D721Med (cell line): ENCODE results near the gene DOCK1.

Experiments used
- DNase-seq: peaks from one replicate; pipeline ENCODE4 v3.0.0; 2011; ENCODE audit warnings: low spot score; ENCODE audit not compliant: insufficient read length
- FAIRE-seq: peaks from 2 replicates; lab custom pipeline; 2011; peaks lifted over from hg19 to GRCh38; lab: Jason Lieb, UNC
- CTCF ChIP-seq: IDR thresholded peaks from 2 replicates; pipeline ENCODE4 v1.5.1; 2012; ENCODE audit warnings: mild to moderate bottlenecking, control low read depth; ENCODE audit not compliant: insufficient read depth; ENCODE audit errors: missing control alignments

The DOCK1 gene

DNA sequence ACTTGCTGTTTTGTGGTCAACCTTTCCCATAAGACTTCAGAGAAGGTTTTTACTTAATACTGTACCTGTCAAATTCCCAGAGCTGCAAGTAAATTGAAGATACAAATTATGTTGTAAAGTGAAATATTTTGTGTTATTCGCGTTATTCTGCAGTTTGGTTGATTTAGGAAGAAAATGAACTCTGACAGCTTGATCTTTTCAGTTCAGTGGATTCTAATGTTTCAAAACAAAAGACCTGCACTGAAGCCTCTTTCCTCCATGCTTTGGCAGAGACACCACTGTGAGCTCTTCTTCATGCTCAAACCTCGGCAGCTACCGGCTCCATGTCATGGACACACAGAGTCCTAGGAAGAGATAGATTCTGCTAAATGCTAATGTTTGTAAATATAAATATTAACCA lies 366.8 kb downstream of the DOCK1 start:
- DNase-seq (no peak), FAIRE-seq (no peak)
- TF ChIP-seq CTCF, result no peak

- FAIRE-seq (no peak), DNase-seq (no peak)
Observed at GRCh38 chr10:127275272-127275671, 370.0 kb downstream of the DOCK1 start.

DNA sequence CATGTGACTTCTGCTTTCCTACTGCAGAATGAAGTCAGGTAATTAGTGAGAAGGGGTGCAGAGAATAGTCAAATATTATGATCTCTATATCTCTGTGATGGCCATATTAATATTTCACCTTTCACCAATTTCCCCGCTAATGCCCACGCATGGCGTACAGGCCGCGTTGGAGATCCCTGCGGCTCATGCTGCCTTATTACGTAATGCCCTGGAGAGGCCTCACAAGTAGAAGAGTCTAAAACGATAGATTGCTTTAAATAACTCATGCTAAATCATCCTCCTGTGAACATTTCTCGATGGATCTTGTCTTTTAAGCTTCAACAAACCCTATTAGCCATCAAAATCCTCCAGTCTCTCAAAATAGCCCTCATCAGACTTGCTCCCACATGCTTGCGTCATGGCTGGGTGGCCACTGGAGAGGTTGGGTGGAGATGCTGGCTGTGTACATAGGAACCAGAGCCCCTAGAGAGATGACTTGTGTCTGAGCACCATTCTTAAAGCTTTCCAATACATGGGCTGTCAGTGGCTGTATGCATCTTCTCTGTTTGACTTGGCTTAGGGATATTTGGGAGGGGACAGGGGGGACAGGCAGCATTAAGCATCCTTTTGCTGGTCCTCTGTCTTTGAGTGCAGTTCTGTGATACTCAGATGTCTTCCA lies 370.7 kb downstream of the DOCK1 start:
- DNase-seq (no peak), FAIRE-seq (no peak)
- TF ChIP-seq CTCF, result no peak

More at GRCh38 chr10:127275272-127275671, 370.0 kb downstream of the DOCK1 start:
- no peak for TF ChIP-seq CTCF

DNA sequence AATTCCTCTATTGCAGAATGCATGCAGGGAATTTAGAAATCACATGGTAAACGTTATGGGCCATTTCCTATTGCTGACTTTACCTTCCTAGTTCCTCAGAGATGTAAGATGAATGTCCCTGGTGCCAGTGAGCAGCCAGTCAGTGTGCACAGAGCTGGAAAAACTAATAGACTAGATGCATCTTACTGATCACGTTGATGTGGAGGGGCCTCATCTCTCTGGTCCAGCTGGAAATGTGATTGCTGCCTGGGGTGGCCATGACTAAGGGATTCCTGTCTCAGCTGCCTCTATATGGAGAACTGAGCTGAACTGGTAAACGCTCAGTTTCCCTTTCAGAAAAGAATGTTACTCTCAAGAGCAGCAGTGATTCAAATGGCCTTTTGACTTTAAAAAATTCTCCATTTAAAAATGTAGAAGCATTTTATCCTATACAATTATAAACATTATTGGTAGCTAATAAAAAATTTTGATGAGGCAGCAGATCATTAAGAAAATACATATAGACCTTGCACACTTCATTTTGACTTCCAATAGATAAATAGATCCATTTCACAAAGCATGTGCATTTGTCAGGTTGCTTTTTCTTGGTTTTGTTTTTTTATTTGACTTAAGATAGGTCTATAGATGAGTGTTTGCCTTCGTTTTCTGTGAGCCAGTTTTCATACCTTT lies 371.7 kb downstream of the DOCK1 start:
- FAIRE-seq (no peak), DNase-seq (no peak)
- TF ChIP-seq CTCF, result no peak

DNA sequence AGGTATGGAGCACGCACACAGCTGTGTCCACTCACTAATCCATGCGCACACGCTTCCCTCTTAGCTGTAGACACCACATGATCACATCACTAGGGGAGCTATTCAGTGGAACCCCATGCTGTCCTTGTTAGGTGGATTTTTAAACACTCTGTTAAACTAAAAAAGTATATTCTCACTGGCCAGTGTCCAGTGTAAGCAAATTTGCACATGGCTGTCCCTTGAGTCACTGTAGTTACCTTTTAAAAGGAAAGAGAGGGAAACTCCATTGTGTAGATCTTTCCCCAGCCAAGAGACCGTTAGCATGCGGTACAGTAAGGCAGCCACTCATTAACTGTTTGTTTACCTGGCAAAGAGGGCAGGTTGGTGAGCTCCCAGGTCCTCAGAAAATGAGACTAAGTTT lies 372.8 kb downstream of the DOCK1 start:
- DNase-seq (no peak), FAIRE-seq (no peak)
- no peak for TF ChIP-seq CTCF

DNA sequence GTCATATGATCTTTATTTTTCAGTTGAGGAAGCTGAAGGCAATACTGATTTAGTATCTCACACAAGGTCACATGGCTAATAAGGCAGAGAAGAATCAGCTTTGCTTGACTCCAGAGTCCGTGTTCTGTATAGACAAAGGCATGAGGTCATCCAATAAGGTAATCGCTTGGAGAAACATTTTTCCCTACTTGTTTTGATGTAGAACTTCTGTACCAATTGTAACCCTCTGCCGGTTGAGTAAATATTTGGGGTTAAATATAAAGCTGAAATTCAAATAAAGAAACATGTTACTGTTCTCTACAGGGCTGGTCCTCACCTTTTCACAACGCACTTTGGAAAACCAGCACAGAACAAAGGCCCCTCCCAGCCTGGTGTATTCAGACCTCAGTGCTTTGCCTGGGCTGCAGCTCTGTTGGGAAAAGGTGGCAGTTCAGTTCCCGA lies 374.1 kb downstream of the DOCK1 start:
- no peak for FAIRE-seq
- TF ChIP-seq CTCF, result no peak
- no peak for DNase-seq

DNA sequence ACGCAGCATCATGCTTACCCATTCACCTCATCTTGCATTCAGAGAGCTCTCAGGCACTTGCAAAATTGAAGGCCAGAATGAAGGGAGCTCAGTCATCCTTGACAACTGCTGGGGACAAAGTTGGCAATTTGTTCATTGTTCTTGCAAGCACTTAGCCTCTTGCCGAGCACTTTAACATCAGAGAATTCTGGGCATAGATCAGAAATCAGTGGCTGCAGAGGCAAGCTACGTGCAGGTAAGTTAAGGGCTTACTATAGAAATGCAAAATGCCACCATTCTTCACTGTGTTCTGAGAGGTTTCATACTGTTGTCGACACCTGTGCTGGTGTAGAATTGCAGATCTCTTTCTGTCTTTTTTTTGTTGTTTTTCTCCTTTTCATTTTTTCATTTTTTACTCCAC lies 375.2 kb downstream of the DOCK1 start:
- no peak for DNase-seq
- TF ChIP-seq CTCF, result no peak
- no peak for FAIRE-seq
